CMK (cell line): ENCODE measurements around the gene MEF2A.
"Not testable (repeated sequence)": the region's sequence is repeated elsewhere in the genome, so short reads cannot be mapped to it uniquely, and the experiment has no call there.

Experiments
- DNase-seq: peaks from one replicate; pipeline ENCODE4 v3.0.0-alpha.2; 2010; ENCODE audit warnings: low read depth

Gene MEF2A

DNA sequence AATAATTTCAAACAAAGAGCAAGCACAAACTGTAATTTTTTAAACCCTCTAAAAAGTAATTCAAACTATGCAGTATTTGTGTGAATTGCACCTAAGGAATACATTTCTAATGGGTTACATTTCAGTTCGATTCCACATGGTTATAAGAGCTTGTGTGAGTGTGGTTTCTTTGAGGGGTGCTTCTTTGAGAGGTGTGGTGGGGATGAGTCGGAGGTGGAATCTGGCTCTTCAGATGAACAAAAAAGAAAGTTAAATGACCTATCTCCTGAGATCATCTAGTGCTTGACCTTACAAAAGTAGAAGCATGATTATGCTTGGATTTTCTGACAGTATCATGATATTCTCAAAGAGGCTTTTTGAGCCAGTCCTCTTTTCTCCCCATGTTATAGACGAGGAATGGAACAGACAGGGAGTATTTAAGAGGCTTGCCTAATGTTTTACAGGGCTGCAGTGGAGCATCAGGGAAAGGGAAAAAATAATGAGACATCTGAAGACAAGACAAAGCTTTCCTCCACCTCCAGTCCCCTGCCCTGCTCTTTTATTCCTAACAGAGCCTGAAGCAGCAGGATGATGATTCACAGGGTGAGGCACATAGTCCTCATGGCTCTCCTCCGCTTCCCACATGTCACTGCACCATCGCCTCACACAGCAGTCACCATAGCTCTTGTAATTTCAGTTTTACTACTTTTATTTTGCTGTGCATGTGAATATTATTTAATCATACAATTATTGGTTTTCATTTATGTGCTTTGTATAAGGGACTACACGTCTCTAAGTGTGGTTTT lies 85.4 kb downstream of the MEF2A start:
- no peak for DNase-seq

DNA sequence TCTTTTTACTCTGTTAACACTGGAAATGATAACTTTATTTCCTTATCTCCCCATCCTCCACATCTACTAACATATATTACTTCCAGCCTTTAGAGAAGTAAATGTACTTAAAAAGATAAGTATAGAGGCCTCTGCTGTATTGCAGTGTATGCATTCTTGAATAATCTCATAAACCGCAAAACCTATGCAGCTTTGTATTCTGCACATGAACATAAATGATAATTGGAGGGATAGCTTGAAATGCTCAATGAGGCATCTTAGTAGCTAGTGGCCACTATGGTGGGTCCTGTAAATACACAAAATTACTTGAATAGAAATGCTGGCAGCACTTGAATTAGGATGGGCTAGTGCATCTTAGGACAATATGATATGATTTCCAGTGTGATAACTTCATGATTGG lies 90.4 kb downstream of the MEF2A start:
- no peak for DNase-seq

- DNase-seq, result no peak
Observed at GRCh38 chr15:99657996-99658395, 92.2 kb downstream of the MEF2A start.

GRCh38 chr15:99662903-99663302 lies 97.1 kb downstream of the MEF2A start:
- DNase-seq, result no peak

GRCh38 chr15:99666073-99666472 lies 100.3 kb downstream of the MEF2A start:
- not testable (repeated sequence) for DNase-seq

- no peak for DNase-seq
Observed at GRCh38 chr15:99668533-99669182, 102.9 kb downstream of the MEF2A start.

- DNase-seq, result no peak
Observed at GRCh38 chr15:99669250-99669649, 103.5 kb downstream of the MEF2A start.

GRCh38 chr15:99671926-99672635 lies 106.3 kb downstream of the MEF2A start:
- DNase-seq, result no peak

DNA sequence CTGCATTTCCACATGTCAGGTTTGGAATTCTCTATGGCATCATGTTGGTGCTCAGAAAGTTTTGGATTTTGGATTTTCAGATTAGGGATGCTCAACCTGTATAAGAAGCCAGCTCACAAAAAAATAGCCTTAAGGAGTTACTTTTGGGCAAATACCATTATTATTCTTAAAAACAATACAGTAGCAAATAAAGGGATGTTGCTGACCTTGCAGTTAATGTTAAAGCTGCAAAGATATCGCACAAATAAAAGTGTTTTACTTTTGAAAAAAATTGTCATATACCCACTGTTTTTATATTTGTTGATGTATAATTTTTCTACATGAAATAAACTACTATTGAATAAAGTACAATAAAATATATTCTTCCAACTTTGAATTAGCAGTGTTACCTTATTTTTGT lies 107.3 kb downstream of the MEF2A start:
- no peak for DNase-seq

GRCh38 chr15:99674279-99674678 lies 108.5 kb downstream of the MEF2A start:
- no peak for DNase-seq

- no peak for DNase-seq
Observed at GRCh38 chr15:99677540-99678134, 111.9 kb downstream of the MEF2A start.

DNA sequence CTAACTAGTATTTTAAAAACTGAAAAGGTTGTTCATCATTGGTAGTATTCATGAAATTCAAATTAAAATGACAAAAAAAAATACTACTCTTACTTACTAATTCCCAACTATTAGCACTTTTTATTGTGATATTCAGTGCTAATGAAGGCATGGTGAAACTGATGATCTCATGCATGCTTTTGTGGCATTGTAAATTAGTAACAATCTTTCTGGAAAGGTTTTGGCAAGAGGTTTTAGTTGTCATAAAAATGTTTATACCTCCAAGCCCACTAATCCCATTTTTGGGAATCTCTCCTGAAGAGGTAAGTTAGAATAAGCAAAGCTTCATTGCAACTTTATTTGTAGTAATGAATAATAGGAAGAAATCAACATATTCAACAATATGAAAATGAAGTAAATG lies 114.5 kb downstream of the MEF2A start:
- no peak for DNase-seq

GRCh38 chr15:99681990-99682389 lies 116.2 kb downstream of the MEF2A start:
- DNase-seq, result no peak

- DNase-seq, result no peak
Observed at GRCh38 chr15:99682455-99682854, 116.7 kb downstream of the MEF2A start.

- DNase-seq, result no peak
Observed at GRCh38 chr15:99683000-99683670, 117.4 kb downstream of the MEF2A start.

- no peak for DNase-seq
Observed at GRCh38 chr15:99686290-99686689, 120.5 kb downstream of the MEF2A start.

DNA sequence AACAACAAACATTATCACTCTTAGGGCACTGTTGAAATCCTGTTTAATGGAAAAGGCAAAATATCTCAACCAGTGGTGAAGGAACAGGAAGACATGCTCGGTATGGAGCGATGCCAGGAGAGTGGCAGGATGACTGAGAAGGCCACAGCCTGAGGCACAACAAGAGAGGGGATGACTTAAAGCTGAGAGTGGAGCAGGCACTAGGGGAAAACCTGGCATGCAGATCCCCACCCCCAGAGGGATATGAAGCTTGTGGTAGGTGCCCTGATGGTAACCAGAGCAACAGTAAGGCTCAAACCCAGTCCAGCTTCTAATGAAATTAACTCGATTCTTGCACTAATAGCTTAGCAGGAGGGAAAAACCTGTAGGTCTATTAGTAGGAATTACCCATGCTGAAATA lies 127.0 kb downstream of the MEF2A start:
- no peak for DNase-seq

DNA sequence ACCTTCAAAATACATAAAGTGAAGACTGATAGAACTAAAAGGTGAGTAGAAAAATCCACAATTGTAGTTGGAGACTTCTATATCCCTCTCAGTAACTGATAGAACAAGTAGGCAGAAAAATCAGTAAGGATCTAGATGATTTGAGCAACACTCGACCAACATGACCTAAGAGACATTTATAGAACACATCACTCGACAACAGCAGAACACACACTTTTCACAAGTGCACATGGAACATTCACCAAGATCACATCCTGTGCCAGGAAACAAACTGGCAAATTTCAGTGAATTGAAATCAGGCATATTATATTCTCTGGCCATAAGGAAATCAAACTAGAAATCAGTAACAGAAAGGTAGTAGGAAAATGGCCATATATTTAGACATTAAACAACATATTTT lies 130.3 kb downstream of the MEF2A start:
- DNase-seq, result no peak

DNA sequence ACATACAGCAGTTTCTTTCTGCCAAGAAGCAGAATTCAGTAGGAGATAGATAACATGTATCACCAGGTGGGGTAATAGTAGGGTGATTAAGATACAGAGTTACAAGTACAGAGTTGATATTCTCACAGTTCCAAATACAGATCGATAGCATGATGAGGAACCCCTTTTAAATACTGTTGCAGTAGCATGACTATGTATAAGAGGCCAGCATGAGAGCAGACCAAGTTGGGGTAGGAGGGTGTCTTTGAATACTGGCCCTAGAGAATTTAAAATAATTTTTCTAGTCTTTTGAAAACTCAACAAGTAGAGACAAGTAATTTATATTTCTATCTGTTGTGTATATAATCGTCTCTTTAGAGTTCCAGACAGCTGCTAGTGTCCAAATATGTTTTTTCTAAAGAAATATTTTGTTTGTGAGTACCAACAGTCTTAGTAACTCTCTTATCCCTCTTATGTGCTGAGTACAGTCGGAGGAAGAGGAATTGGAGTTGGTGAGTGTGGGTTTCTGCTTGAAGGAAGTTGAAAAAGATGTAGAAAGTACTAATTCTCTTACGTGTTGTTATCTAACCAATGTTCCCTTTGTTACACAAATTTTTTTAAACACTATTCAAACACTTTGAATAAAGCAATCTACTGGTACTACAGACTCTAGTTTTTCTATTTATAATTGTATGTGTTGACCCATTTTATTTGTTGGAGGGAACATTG lies 137.3 kb downstream of the MEF2A start:
- no peak for DNase-seq

- DNase-seq, result peak; percentile 31
Observed at GRCh38 chr15:99703603-99704443, 138.0 kb downstream of the MEF2A start.

DNA sequence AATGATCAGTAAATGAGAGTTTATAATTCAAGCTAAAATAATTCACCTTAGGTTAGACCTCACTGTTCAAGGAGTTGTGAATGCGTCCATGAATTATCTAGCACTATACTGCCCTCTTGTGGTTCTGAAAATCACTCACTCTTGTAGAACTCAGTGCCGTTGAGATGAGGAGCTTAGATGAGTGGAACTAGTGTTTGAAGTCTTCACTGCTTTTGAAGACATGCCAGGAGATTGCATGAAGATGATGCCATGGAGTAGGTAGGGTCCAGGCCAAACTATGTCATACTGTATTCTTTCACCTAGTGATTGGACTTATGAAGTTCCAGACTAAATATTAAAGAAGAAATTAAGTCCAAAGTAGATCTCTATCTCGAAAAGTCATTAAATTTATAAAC lies 138.7 kb downstream of the MEF2A start:
- peak; percentile 75 for DNase-seq
